HG03457 (cell line): ENCODE results near the gene PRRG2.

Experiments used
- ATAC-seq: cut with Tn5 transposase; IDR thresholded peaks from one replicate; pipeline ENCODE4 v1.9.1; 2021; ENCODE audit warnings: moderate number of reproducible peaks; ENCODE audit not compliant: unreplicated experiment

PRRG2 gene

DNA sequence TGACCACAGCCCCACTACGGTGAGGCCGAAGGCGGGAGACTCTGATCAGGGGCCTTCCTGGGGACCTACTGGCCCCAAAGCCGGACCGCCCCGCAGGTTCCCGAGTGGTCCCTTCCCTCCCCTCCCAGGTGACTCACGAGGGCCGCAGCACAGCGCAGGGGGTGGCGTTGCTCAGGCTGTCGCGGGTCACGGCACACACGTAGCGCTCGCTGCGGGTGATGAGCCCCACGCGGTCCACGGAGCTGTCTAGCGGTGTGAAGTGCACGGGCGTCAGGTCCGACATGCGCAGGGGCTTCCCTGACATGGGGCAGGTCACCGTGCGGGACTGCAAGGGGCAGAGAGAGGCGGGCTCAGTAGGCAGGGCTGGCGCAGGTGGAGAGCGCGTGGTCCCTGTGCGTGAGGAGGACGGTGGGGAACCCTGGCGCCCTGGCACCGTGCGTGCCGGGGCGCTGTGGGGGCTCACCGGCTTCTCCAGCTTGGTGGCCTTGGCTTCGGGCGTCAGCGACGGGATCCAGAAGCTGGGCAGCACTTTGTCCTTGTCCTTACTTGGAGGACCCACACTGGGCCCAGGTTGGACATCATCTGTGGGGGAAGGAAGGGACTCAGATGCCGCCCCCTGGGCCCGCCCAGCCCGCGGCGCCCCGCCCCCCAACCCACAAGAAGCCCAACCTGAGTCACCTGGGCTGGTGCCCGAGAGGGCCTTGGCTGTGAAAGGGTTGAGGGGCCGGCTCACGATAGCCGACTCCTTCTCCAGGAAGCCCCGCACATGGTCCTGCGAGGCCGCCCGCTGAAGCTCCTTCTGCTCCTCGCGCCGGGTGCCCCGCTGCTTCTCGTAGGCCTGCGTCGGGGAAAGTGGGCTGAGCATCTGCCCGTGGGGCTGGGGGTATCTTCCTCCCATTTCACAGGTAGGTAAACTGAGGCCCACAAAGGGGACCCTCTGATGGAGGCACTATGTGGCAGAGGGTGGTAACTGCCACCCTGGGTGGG is 24.4 kb upstream of the PRRG2 start:
- no peak for ATAC-seq

DNA sequence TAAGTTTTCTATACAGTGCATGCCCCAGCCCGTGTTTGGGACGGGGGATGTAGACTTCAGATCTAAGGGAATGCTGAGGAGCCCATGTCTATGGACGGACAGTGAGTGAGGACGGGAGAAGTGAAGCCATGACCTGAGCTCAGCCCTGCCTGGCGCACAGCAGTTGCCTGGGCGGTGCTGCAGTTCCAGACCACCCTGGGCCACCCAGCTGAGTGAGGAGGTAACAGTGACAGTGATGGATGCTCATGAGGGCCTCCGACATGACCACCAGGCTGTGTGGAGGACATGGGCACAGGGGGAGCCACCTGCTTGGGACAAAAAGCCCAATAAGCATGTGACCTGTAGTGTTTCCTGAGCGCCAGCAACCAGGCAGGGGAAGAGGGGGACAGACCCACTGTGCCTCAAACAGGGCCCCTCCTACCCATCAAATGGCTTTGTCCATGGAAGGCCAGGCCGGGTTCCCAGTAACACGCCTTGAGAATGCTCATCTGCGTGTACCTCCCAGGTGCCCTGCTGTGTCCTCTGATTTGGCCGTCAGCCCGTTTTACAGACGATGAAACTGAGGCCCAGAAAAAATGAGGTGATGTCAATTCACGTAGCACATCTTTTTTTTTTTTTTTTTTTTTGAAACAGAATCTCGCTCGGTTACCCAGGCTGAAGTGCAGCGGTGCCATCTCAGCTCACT is 23.3 kb upstream of the PRRG2 start:
- no peak for ATAC-seq

DNA sequence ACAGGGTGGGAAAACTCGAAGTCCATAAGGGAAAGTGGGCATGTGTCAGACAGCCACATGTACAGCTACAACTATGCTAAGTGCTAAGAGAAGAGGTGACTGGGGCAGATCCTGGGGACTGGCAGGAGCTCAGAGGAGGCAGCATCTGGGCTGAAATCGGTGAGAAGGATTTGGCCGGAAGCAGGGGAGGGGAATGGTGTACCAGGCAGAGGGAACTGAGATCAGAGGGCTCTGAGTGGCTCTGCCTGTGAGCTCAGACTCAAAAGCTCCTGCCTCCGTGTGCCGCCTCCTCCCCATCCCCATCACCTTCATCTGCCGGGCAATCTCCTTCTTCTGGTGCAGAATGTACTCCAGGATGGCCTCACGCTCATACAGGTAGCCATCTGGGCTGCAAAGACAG is 22.5 kb upstream of the PRRG2 start:
- ATAC-seq: no peak

DNA sequence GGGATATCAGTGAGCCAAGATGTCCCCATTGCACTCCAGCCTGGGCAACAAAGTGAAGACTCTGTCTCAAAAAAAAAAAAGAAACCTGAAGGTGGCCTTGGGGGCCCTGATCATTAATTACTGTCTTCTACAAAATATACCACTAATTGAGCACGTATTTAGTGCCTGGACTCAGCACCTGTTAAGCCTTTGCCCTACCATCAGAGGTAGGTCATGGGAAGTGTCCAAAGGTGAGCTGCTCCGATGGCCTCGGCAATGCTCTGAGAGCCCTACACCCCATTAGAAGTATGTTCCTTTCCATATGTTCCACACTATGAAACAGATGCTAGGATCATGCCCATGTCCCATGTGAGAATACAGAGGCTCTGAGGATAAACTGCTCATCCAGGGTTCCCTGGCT is 21.7 kb upstream of the PRRG2 start:
- ATAC-seq: no peak

DNA sequence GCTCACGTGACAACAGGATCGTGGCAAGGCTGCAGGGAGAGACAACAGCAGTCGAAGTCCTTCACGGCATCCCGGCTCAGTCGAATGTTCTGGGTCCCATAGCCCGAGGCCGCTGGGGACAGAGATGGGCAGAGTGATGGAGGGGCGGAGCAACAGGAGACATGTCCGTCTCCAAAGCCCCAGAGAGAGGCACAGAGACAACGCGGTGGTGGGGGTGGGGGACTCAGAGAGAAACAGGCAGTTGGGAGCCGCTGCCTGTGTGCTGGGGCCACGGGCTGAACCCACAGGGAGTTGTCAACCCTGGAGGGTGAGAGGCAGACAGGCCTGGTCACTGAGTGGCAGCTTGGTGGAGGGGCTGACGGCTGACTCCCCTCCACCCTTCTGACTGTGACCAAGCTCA is 21.2 kb upstream of the PRRG2 start:
- no peak for ATAC-seq

DNA sequence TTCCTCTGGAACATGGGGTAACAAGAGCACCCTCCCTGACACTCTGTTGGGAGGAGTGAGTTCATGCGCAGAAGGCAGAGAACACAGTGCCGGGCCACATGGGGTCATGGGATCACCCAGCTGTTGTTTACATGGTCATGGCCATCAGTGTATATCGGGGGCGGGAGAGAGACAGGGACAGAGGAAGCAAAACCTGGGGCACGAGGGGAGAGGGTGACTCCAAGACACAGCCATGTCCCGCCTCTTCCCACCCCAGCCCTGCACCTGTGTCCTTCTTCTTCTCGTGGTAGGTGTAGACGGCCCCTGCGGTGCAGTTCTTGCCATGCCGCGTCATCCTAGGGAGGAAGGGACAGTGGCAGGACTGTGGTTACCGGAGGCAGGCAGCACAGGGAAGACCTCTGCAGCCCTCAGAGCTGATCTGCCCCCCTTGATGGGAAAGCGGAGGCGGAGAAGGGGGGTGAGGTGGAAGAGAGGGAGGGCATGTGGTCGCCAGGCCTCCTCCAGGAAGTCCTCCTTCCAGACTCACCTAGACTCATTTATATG is 20.7 kb upstream of the PRRG2 start:
- no peak for ATAC-seq

DNA sequence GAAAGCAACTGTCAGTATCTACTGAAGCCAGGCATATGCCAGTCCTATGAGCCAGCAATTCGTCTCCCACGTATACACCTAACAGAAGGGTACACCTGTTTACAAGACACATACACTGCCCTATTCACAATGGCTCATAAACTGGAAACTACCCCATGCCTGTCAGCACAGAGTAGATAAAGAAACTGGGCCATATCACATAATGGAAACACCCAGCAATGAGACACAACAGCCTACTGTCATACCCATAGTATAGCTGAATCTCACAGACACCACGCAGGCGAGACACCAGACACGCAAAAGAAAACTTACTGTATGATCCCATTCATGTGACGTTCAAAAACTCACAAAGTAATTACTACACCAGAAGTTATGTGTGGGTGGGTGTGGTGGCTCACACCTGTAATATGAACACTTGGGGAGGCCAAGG is 16.5 kb upstream of the PRRG2 start:
- no peak for ATAC-seq

DNA sequence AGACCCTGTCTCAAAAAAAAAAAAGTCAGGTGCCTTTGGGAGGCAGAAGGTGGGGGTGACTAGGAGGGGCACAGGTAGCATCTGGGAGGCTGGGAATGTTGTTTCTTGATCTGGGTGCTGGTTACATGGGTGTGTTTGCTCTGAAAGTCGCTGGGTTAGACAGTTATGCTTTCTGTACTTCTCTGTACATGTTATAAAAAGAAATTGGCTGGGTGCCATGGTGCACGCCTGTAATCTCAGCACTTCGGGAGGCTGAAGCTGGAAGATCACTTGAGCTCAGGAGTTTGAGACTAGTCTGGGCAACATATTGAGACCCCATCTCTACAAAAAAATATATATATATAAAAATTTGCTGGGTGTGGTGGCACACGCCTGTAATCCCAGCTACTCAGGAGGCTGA is 15.9 kb upstream of the PRRG2 start:
- no peak for ATAC-seq

DNA sequence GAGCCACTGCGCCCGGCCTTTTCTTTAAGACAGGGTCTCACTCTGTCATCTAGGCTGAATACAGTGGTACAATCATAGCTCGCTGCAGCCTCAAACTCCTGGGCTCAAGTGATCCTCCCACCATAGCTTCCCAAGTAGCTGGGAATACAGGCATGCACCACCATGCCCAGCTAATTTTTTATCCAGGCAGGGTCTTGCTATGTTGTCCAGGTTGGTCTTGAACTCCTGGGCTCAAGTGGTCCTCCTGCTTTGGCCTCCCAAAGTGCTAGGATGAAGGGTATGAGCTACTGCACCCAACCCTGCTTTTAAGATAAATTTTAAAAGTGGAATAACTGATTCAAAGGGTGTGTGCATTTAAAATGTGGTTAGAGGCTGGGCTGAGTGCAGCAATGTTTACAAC is 14.8 kb upstream of the PRRG2 start:
- ATAC-seq: no peak

DNA sequence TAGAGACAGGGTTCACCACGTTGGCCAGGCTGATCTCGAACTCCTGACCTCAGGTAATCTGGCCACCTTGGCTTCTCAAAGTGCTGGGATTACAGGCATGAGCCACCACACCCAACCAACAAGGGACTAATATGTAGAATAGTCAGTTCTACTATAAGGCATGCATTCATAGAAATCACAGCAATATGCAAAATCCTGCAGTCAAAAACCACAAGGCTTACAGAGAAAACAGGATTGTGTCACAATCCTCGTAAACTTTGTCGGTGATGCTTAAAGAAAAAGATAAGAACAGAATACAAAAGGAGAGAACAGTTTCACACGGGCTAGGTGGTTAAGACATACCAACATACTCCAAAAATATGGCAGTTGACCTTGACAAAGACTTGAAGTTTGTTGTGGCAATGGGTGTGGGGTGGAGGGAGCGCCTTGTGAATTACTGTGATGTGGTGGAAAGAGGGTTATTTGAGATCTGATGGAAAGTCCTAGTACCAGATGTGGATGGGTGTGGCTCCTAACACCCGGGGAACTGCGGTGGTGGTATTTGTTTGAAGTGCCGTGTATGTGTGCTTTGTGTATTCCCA is 13.2 kb upstream of the PRRG2 start:
- no peak for ATAC-seq

DNA sequence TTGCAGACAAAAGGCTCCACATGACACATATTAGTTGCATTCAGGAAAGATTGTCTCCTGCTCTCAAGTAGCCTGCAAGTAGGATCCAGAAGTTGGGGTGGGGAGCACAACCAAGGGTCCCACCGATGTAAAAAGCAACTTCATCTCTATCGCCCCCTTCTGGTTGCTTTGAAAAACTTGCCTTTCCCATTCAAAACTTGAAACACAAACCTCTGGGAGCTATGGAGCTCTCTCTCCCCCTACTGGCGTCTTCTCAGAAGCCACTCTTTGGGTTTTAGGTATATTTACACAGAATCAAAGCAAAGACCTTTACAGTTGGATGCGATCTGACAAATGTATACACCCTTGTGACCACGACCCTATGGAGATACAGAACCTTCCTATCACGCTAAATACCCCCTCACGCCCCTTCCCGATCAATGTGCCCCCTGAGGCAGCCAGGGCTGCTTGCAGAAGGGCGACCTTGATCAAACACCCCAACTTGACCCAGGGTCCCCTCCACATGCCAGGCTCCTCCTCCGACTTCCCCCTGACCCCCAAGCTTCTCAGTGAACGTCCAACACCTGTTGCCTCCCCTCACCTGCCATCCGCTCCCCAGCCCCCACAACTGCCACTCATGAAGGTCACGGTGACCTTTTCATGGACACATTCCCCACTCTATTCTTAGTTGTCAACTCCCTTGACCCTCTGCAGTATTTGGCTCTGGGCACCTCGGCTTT is 10.8 kb upstream of the PRRG2 start:
- ATAC-seq: no peak

DNA sequence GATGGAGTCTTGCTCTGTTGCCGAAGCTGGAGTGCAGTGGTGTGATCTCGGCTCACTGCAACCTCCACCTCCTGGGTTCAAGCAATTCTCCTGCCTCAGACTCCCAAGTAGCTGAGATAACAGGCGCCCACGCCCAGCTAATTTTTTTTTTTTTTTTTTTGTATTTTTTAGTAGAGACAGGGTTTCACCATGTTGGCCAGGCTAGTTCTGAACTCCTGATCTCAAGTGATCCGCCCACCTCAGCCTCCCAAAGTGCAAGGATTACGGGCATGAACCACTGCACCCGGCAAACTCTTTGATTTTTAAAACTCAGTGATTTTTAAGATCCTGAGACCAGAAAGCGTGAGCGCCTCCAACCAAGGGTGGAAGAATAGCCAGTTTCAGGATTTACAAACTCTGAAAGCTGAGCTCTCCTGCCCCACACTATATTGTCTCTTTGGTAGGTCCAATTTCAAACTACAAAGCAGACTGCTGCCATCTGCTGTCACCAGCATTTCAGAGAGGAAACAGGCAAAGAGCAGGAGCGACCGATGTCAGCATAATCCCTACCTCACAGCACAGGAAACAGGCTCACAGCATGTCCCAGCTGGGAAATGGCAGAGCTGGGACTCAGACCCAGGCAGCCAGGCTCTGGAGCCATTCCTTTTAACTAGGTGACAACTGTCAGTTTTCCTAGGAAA is 10.0 kb upstream of the PRRG2 start:
- ATAC-seq: no peak

DNA sequence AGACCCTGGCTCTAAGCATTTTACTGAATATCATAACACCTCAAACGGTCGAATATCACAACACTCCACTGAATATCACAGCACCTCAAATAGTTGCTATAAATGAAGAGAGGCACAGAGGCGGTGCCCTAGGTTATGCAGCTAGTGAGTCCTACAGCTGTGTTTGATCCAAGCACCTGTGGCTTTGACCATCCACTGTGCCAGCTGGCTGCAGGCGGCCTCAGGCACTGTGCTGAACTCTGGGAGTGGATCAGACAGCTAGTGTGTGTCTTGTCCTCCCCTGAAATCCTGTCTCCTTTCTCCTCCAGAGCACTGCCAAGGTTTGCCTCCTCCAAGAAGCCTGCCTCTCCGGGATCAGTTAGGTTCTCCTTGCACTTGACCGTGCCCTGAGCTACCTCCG is 8.1 kb upstream of the PRRG2 start:
- ATAC-seq: no peak

DNA sequence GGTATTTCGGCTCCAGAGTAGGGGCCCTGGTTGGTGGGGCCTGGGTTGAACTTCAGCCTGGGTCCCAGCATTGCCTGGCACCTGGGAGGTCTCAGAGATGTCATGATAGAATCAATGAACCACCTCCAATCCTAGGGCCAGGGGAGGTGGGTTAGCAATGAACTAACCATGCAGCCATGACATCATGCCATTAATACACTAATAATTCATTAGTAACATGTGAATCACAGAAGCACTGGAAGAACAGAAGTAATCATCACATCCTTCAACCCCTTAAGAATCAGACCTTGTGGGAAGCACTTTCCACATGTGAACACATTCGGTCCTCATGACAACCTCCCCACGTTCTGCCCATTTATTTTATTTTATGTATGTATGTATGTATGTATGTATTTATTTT is 7.7 kb upstream of the PRRG2 start:
- no peak for ATAC-seq

DNA sequence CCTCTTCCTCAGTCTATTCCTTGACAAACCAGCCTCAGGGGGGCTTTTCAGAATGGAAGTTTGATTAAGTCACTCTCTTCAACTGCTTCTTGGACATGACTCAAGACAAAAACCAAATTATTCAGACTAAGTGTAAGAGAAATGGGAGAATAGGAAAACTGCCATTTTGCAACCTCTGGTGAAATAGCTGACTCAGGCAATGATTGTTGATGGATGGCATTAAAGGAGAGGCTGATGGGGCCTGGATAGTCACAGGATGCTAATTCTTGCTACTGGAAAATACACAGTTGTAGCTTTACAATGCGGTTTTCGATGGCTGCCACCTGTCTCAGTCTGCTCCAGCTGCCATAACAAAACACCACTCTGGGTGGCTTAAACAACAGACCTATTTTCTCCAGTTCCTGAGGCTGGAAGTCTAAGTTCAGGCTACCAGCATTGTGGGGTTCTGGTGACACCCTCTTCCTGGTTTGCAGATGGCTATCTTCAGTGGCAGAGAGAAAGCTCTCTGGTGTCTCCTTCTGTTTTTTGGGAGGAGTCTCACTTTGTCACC is 6.8 kb upstream of the PRRG2 start:
- ATAC-seq: no peak

DNA sequence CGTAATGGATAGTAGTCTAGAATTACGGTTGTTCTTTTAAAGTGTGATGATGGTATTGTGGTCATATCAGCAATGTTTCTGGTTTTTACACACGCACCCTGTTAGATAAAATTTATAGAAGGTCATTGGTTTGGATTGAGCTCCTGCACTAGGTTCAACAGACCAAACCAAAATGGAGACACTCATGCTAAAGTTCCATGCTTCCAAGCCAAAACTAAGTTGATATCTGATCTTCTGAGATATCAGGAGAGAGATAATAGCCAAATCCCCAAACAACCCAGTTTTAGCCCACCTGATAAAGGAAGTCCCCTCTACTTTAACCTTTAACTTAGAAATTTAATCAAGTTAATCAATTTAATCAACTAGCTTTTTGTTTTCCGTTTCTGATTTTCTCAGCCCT is 1.9 kb upstream of the PRRG2 start:
- no peak for ATAC-seq

DNA sequence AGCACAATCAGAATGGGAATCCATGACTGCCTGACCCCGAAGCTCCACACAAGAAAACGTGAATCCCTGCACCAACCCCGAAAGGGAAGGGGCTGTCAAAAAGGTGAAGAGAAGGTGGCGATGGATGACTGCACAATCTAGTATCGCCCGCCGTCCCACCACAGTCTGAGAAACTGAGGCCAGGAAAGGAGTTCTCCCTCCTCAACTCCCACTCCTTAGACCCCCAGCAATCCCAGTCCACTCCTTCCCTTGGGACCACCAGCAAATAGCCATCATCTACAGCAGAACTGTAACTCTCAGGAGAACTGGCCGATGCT is 1.2 kb upstream of the PRRG2 start:
- peak; percentile 17 for ATAC-seq

DNA sequence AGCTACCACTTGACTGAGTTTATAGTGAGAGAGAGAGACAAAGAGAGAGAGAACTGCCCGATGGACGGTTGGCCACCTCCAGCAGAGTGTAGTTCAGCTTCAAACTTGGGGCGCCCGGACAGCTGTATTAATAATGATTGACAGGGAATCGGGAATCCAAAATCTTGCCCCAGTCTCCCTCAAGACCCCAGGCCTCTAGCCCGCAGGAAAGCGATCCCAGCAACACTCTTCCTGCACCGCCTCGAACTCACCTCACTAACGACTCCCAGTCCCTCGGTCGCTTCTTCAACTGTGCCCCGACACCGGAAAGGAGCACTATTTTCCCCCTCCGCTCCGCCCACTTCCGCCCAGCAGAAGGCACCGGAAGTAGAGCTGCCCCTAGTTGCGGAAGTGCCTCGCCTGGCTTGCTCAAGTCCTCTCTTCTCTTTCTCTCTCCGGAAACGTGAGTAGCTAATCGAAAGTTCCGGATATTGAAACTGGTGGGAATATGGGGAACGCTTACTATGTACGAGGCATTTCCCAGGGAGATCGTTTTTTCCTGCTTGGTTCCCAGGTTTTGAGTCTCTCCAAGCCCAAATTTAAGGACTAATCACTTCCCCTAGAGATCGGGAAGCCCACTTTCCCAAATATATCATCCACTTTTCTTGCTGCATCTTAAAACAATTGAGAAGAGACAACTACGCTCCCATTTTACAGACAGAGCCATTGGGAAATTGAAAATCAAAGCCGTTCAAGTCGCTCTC is 681 bp upstream of the PRRG2 start, which contains the start of gene NOSIP:
NOSIP (minus strand) TSS at position 293 of the 743 bp plus-strand sequence. CDS start 19,865 bp downstream, outside the sequence.
- peak; percentile 70 for ATAC-seq

DNA sequence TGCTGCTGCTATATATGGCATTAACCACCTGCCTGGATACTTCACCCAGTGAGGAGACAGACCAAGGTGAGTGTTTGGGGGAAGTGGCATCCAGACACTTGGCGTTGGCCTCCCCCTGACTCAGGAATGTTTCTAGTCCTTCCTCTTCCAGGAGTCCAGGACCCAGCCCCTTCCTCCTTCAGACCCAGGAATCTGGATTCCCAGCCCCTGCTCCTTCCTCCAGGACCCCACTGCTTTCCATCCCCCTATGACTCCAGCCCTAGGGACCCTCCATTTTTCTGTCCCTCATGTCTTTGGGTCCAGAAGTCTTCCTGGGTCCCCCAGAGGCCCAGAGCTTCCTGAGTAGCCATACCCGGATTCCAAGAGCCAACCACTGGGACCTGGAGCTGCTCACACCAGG is 2.1 kb downstream of the PRRG2 start:
- ATAC-seq: no peak
